Endometrial microvascular endothelial cells (primary cell): ENCODE results near the gene HOXC4. TPM values are rescaled to one million over a fixed set of nuclear protein-coding genes. Genes with fewer than 3 reads are reported as not detected.

Source experiments
- in situ Hi-C: cut with HindIII; loops from 2 replicates; pipeline ENCODE4 v1.10.0; 2017; ENCODE audit warnings: low sequenced_read_pairs, low pct_unique_long_range_greater_than_20kb; ENCODE audit errors: inconsistent ontology term
- total RNA-seq: library from RNA; depleted of rRNA; stranded (reverse); fragments of >200 nt; gene quantifications from one replicate; pipeline ENCODE4 v1.2.3, GENCODE V29; 2015; ENCODE audit errors: inconsistent ontology term

Gene HOXC4
- not detected for total RNA-seq

GRCh38 chr12:54053751-54054741 lies at the start of gene HOXC4:
TSS of gene HOXC4 (plus strand) at chr12:54053835. CDS start at chr12:54053923, 88 bp downstream.
- in situ Hi-C loops: no loop called here

- in situ Hi-C loops: loop anchor here (25.0 kb wide), 1 partner anchor 208 kb away; no protein-coding TSS in a partner anchor
Measured at GRCh38 chr12:54004063-54004840, 49.4 kb upstream of the HOXC4 start.

- in situ Hi-C loops: loop anchor here (25.0 kb wide), 1 partner anchor 207 kb away; no protein-coding TSS in a partner anchor
Measured at GRCh38 chr12:54004841-54005530, 48.6 kb upstream of the HOXC4 start.

DNA sequence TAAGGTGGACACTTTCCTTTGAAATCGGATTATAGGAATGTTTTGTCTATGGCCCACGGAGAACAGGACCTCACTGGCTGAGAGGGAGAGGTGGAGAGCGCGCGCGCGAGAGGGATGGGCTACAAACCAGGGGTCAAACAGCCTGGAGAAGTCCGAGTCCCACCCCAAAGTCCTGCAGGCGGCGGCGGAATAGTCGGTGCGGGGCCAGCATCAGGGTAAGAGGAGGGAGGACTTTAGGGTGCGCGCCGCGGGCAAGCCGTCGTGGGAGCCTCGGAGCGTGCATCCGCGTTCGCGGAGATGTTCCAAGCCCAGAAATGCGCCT lies 48.1 kb upstream of the HOXC4 start:
- in situ Hi-C loops: loop anchor here (25.0 kb wide), 1 partner anchor 207 kb away; no protein-coding TSS in a partner anchor

- in situ Hi-C loops: loop anchor here (25.0 kb wide), 1 partner anchor 206 kb away; no protein-coding TSS in a partner anchor
Measured at GRCh38 chr12:54005853-54006558, 47.6 kb upstream of the HOXC4 start.

GRCh38 chr12:54006559-54007220 lies 46.9 kb upstream of the HOXC4 start:
- in situ Hi-C loops: loop anchor here (25.0 kb wide), 1 partner anchor 206 kb away; no protein-coding TSS in a partner anchor

DNA sequence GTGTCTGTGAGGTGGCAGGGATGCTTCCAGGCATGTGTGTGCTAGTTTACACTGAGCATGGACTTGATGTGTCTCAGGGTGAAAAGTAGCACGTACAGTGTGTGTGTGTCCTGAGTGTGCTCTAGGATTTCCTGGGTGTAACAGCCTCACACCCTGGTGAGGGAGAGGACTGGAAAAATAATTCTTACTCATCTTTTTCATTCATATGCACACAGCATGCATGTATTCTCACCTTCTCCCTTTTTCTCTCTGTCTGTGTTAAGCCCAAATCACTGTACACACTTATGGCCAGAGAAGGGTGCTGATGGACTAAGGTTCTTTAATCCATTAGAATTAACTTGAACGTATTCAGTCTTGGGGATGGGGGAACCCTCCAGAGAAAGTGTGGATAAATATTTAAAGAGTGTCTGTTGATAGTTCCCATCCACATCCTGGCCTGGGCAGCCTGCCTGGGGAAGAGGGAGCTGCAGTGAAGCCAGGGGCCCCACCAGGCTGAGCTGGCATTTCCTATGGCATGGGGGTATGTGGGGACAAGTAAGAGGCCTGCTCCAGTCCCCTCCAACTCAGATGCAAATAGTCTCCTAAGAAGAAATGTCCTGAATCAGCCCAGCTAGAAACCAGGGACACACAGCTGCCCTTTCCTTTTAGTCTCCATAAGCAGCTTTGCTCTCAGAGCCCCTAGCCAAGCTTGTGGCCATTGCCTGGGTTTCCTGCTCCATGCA lies 45.9 kb upstream of the HOXC4 start:
- in situ Hi-C loops: loop anchor here (25.0 kb wide), 1 partner anchor 205 kb away; no protein-coding TSS in a partner anchor

GRCh38 chr12:54008260-54008552 lies 45.4 kb upstream of the HOXC4 start:
- in situ Hi-C loops: loop anchor here (25.0 kb wide), 1 partner anchor 204 kb away; no protein-coding TSS in a partner anchor

DNA sequence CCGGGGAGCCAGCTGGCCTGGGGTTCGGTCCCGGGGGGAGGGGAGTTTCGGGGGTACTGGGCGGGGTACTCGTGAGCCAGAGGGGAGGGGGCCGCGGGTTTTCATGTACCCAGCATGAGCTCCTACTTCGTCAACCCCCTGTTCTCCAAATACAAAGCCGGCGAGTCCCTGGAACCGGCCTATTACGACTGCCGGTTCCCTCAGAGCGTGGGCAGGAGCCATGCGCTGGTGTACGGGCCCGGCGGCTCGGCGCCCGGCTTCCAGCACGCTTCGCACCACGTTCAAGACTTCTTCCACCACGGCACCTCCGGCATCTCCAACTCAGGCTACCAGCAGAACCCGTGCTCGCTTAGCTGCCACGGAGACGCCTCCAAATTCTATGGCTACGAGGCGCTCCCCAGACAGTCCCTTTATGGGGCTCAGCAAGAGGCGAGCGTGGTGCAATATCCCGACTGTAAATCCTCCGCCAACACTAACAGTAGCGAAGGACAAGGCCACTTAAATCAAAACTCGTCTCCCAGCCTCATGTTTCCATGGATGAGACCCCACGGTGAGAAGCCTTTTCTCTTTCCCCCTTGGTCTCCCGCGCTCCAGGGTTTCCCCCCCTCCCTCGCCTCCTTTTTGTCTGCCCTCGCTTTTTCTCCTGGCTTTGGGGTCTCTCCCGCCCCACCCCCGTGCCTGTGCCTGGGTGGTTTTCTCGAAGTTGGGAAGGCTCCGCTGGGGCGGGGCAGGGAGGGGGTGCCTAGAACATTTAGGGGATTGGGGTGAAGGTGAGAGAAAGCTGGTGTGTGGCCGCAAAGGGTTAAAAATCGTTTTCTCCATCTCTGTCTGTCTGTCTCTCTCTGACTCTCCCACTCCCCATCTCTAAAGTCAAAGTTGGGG lies 44.2 kb upstream of the HOXC4 start:
- in situ Hi-C loops: loop anchor here (25.0 kb wide), 1 partner anchor 203 kb away; no protein-coding TSS in a partner anchor

- in situ Hi-C loops: loop anchor here (25.0 kb wide), 1 partner anchor 202 kb away; no protein-coding TSS in a partner anchor
Measured at GRCh38 chr12:54010053-54010971, 43.3 kb upstream of the HOXC4 start.

DNA sequence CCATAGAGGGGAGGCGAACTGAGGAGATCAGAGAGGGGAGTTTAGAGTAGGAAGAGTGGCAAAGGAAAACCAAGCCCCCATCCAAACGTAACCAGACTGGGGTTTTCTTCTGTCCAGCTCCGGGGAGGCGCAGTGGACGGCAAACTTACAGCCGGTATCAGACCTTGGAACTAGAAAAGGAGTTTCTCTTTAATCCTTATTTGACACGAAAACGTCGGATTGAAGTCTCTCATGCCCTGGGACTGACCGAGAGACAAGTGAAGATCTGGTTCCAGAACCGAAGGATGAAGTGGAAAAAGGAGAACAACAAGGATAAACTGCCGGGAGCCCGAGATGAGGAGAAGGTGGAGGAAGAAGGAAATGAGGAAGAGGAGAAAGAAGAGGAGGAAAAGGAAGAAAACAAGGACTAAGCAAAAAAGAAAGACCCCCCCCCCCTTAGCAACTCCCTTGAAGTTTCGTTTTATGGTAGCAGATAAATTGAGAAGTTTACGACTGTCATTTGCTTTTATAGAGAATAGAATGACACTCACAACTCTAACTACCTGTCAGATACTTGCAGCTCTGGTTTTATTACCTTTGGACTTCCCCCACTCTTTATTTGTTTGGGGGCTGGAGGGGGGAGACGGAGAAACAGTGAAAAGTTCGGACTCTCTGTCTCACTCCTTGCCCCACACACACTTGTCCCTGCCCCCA lies 42.5 kb upstream of the HOXC4 start:
- in situ Hi-C loops: loop anchor here (25.0 kb wide), 1 partner anchor 201 kb away; no protein-coding TSS in a partner anchor

- in situ Hi-C loops: loop anchor here (25.0 kb wide), 1 partner anchor 200 kb away; no protein-coding TSS in a partner anchor
Measured at GRCh38 chr12:54011665-54012532, 41.7 kb upstream of the HOXC4 start.

GRCh38 chr12:54012631-54013409 lies 40.8 kb upstream of the HOXC4 start:
- in situ Hi-C loops: loop anchor here (25.0 kb wide), 1 partner anchor 199 kb away; no protein-coding TSS in a partner anchor
